ENCODE measurements around the gene RAB14. TPM values are rescaled to one million over a fixed set of nuclear protein-coding genes. Genes with fewer than 3 reads are reported as not detected.

RAB14 gene
- total RNA-seq, 1 experiment from 2014 or later = 36.0 TPM

DNA sequence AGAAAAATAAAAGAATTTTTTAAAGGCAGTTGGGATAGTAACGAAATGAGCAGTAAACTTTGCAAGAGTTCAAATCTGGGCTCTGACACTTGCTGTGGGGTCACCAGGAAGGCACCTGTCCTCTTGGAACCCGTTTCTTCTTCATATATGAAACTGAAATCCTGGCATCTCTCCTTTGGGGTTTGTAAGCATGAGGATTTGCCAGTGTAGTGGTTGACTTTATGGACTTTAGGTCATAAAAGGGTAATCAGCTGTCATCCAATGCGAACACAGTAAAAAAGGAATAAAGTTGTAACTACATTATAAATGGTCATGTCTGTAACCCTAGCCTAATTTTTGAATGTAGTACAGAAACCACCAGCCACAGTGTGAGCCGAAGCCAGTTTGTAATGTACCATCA lies 1.3 kb downstream of the RAB14 start:
- ATAC-seq (no peak), DNase-seq (ENCODE audit: low spot score) (no peak)
- Mint-ChIP-seq H3K27me3 (ENCODE audit: low read depth) (peaks cover 2% of the 10 kb centered on the region; the same call in 1 of the 2 replicates), H3K36me3 (no peaks in the 10 kb centered on the region), H3K4me1 (peaks cover 40% of the 10 kb centered on the region), H3K27ac (no peak overlapping the region), H3K9me3 (no peaks in the 10 kb centered on the region), H3K4me3 (peak overlapping the region; percentile 86)
- ChIA-PET POLR2A (interaction anchor here (1.0 kb wide), 1 partner anchor 97 kb away, joined by 3 read pairs; no protein-coding TSS in a partner anchor), CTCF (interaction anchor here (1.0 to 1.2 kb wide), 2 partner anchors 12 to 120 kb away, joined by 3 read pairs; no protein-coding TSS in a partner anchor)
- TF ChIP-seq RORB (CRISPR knock-in tag; IDR thresholded peaks at IDR 0.05) (no peak), NR1H2 (CRISPR knock-in tag; IDR thresholded peaks at IDR 0.05) (no peak), ZBTB21 (CRISPR knock-in tag; IDR thresholded peaks at IDR 0.05; ENCODE audit: borderline replicate concordance) (no peak), GTF2I (CRISPR knock-in tag; conservative IDR thresholded peaks at IDR 0.05) (no peak), PRRX2 (CRISPR knock-in tag; IDR thresholded peaks at IDR 0.05) (no peak), ZSCAN18 (CRISPR knock-in tag; IDR thresholded peaks at IDR 0.05) (no peak), GABPB1 (CRISPR knock-in tag; IDR thresholded peaks at IDR 0.05) (no peak), CTCF (IDR thresholded peaks at IDR 0.05) (no peak), ZNF671 (CRISPR knock-in tag; IDR thresholded peaks at IDR 0.05) (no peak), TEAD1 (CRISPR knock-in tag; IDR thresholded peaks at IDR 0.05) (no peak), KAT7 (CRISPR knock-in tag; IDR thresholded peaks at IDR 0.05; ENCODE audit: borderline replicate concordance) (no peak), RELA (CRISPR knock-in tag; IDR thresholded peaks at IDR 0.05; ENCODE audit: borderline replicate concordance) (no peak)
- TF ChIP-seq, protein P1, sequence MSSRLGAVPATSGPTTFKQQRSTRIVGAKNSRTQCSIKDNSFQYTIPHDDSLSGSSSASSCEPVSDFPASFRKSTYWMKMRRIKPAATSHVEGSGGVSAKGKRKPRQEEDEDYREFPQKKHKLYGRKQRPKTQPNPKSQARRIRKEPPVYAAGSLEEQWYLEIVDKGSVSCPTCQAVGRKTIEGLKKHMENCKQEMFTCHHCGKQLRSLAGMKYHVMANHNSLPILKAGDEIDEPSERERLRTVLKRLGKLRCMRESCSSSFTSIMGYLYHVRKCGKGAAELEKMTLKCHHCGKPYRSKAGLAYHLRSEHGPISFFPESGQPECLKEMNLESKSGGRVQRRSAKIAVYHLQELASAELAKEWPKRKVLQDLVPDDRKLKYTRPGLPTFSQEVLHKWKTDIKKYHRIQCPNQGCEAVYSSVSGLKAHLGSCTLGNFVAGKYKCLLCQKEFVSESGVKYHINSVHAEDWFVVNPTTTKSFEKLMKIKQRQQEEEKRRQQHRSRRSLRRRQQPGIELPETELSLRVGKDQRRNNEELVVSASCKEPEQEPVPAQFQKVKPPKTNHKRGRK (CRISPR knock-in tag; IDR thresholded peaks at IDR 0.05; ENCODE audit: borderline replicate concordance) = no peak
- TF ChIP-seq, protein P2, sequence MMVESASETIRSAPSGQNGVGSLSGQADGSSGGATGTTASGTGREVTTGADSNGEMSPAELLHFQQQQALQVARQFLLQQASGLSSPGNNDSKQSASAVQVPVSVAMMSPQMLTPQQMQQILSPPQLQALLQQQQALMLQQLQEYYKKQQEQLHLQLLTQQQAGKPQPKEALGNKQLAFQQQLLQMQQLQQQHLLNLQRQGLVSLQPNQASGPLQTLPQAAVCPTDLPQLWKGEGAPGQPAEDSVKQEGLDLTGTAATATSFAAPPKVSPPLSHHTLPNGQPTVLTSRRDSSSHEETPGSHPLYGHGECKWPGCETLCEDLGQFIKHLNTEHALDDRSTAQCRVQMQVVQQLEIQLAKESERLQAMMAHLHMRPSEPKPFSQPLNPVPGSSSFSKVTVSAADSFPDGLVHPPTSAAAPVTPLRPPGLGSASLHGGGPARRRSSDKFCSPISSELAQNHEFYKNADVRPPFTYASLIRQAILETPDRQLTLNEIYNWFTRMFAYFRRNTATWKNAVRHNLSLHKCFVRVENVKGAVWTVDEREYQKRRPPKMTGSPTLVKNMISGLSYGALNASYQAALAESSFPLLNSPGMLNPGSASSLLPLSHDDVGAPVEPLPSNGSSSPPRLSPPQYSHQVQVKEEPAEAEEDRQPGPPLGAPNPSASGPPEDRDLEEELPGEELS (CRISPR knock-in tag; IDR thresholded peaks at IDR 0.05) = no peak
- TF ChIP-seq, protein P3, sequence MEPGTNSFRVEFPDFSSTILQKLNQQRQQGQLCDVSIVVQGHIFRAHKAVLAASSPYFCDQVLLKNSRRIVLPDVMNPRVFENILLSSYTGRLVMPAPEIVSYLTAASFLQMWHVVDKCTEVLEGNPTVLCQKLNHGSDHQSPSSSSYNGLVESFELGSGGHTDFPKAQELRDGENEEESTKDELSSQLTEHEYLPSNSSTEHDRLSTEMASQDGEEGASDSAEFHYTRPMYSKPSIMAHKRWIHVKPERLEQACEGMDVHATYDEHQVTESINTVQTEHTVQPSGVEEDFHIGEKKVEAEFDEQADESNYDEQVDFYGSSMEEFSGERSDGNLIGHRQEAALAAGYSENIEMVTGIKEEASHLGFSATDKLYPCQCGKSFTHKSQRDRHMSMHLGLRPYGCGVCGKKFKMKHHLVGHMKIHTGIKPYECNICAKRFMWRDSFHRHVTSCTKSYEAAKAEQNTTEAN (CRISPR knock-in tag; IDR thresholded peaks at IDR 0.05) = no peak
- TF ChIP-seq, protein P4, sequence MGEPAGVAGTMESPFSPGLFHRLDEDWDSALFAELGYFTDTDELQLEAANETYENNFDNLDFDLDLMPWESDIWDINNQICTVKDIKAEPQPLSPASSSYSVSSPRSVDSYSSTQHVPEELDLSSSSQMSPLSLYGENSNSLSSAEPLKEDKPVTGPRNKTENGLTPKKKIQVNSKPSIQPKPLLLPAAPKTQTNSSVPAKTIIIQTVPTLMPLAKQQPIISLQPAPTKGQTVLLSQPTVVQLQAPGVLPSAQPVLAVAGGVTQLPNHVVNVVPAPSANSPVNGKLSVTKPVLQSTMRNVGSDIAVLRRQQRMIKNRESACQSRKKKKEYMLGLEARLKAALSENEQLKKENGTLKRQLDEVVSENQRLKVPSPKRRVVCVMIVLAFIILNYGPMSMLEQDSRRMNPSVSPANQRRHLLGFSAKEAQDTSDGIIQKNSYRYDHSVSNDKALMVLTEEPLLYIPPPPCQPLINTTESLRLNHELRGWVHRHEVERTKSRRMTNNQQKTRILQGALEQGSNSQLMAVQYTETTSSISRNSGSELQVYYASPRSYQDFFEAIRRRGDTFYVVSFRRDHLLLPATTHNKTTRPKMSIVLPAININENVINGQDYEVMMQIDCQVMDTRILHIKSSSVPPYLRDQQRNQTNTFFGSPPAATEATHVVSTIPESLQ (CRISPR knock-in tag; IDR thresholded peaks at IDR 0.05) = no peak
